ENCODE data around the gene NCF4. TPM values are rescaled to one million over a fixed set of nuclear protein-coding genes. Genes with fewer than 3 reads are reported as not detected.

The NCF4 gene
- total and polyA plus RNA-seq, 2 of the 4 experiments (the other 2 are of a cell fraction), result not detected

- TF ChIP-seq POLR2A (IDR thresholded peaks at IDR 0.05; ENCODE audit: low read depth, low read length), result no peak
Observed at GRCh38 chr22:36864454-36865215, 3.8 kb downstream of the NCF4 start (continued).

GRCh38 chr22:36865346-36865745 lies 4.5 kb downstream of the NCF4 start:
- Histone ChIP-seq H3K4me3 (ENCODE audit: insufficient read depth, low read depth, low read length) (no peak overlapping the region), H2AK5ac (ENCODE audit: low read depth, low read length) (no peak overlapping the region), H3K4me1 (ENCODE audit: control insufficient read depth, insufficient read depth, low read length) (no peaks in the 10 kb centered on the region), H2AK9ac (replicated peaks; ENCODE audit: low read depth, low read length, poor library complexity) (no peak overlapping the region), H2BK5ac (ENCODE audit: low read depth, low read length, poor library complexity, severe bottlenecking) (no peak overlapping the region), H3K36me3 (ENCODE audit: control insufficient read depth, insufficient read depth, low read length) (no peaks in the 10 kb centered on the region), H3K18ac (ENCODE audit: low read depth, low read length) (no peak overlapping the region), H3K4ac (ENCODE audit: low read depth, low read length) (no peak overlapping the region), H3K9ac (ENCODE audit: low read depth, low read length) (no peak overlapping the region), H4K20me1 (ENCODE audit: insufficient read depth, low read length) (no peaks in the 10 kb centered on the region; the same call in 1 of the 2 replicates), H2AFZ (replicated peaks; ENCODE audit: low read length, poor library complexity) (no peak overlapping the region), H3K9me3 (ENCODE audit: control insufficient read depth, insufficient read depth, low read length) (no peaks in the 10 kb centered on the region), H3K9me1 (ENCODE audit: insufficient read depth, low read length) (no peaks in the 10 kb centered on the region), H3K14ac (replicated peaks; ENCODE audit: low read depth, low read length) (no peak overlapping the region), H4K91ac (ENCODE audit: insufficient read depth, low read depth, low read length) (no peak overlapping the region), H4K8ac (ENCODE audit: low read depth in 2 of 2, low read length in 2 of 2) (no peak overlapping the region), H3K56ac (ENCODE audit: extremely low read depth, insufficient read depth, low read length) (no peak overlapping the region), H3K27ac (ENCODE audit: insufficient read depth, low read length) (no peak overlapping the region), H3K27me3 (ENCODE audit: control insufficient read depth, insufficient read depth, low read length) (peaks cover 17% of the 10 kb centered on the region; the same call in 1 of the 2 replicates), H2BK120ac (ENCODE audit: low read depth, low read length) (no peak overlapping the region), H4K5ac (ENCODE audit: low read depth, low read length) (no peak overlapping the region), H2BK20ac (ENCODE audit: low read depth, low read length) (no peak overlapping the region), H2BK15ac (ENCODE audit: low read depth, low read length) (no peak overlapping the region), H3K79me1 (ENCODE audit: low read depth in 1 of 2, low read length in 2 of 2) (no peaks in the 10 kb centered on the region), H3K4me2 (ENCODE audit: low read depth, low read length) (no peak overlapping the region), H3K23ac (ENCODE audit: low read depth, low read length) (no peak overlapping the region)
- dilution Hi-C loops (cut with HindIII; ENCODE audit: low sequenced_read_pairs, unreplicated experiment), result no loop called here
- BruUV-seq (replicated peaks), result no TSS peak
- in situ Hi-C loops (cut with MboI; ENCODE audit: low sequenced_read_pairs), result no loop called here
- ChIA-PET POLR2A (ENCODE audit: unreplicated experiment) (no interaction called here), CTCF (interaction anchor here (1.4 to 2.6 kb wide), 2 partner anchors 8 to 10 kb away, joined by 4 to 11 read pairs; no protein-coding TSS in a partner anchor)
- no peak for DNase-seq
- 37% methylated on average over 2 of the region's 13 CpGs; no CpG with 5 or more reads in 1 of the 2 experiments for WGBS, 2 experiments (ENCODE audit: extremely low coverage in 2 of 2, insufficient read length in 1 of 2)
- no peak for ATAC-seq (ENCODE audit: low read depth)
- intact Hi-C loops (cut with micrococcal nuclease), result no loop called here
- TF ChIP-seq CHD1 (IDR thresholded peaks at IDR 0.05; ENCODE audit: low read depth, low read length), result no peak
- TF ChIP-seq RCOR1 (IDR thresholded peaks at IDR 0.05; ENCODE audit: insufficient replicate concordance, low read length), result no peak
- no peak for TF ChIP-seq ELK1 (IDR thresholded peaks at IDR 0.05; ENCODE audit: borderline replicate concordance, low read depth, low read length)
- TF ChIP-seq, protein P1, sequence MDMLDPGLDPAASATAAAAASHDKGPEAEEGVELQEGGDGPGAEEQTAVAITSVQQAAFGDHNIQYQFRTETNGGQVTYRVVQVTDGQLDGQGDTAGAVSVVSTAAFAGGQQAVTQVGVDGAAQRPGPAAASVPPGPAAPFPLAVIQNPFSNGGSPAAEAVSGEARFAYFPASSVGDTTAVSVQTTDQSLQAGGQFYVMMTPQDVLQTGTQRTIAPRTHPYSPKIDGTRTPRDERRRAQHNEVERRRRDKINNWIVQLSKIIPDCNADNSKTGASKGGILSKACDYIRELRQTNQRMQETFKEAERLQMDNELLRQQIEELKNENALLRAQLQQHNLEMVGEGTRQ (IDR thresholded peaks at IDR 0.05; ENCODE audit: low read depth, low read length), result no peak
- no peak for TF ChIP-seq SMC3 (IDR thresholded peaks at IDR 0.05; ENCODE audit: low read depth, low read length)
- TF ChIP-seq MAFK (IDR thresholded peaks at IDR 0.05; ENCODE audit: low read depth, low read length), result no peak
- no peak for TF ChIP-seq NFE2L2 (IDR thresholded peaks at IDR 0.05; ENCODE audit: low read depth, low read length)
- TF ChIP-seq RFX5 (IDR thresholded peaks at IDR 0.05; ENCODE audit: low read depth, low read length), result no peak
- TF ChIP-seq MAZ (IDR thresholded peaks at IDR 0.05; ENCODE audit: borderline replicate concordance, low read depth, low read length), result no peak
- TF ChIP-seq POLR2A (IDR thresholded peaks at IDR 0.05; ENCODE audit: low read depth, low read length), result no peak
- no peak for TF ChIP-seq MXI1 (IDR thresholded peaks at IDR 0.05; ENCODE audit: borderline replicate concordance, low read depth, low read length)
- TF ChIP-seq BHLHE40 (IDR thresholded peaks at IDR 0.05; ENCODE audit: low read depth, low read length), result no peak
- TF ChIP-seq, protein P2, sequence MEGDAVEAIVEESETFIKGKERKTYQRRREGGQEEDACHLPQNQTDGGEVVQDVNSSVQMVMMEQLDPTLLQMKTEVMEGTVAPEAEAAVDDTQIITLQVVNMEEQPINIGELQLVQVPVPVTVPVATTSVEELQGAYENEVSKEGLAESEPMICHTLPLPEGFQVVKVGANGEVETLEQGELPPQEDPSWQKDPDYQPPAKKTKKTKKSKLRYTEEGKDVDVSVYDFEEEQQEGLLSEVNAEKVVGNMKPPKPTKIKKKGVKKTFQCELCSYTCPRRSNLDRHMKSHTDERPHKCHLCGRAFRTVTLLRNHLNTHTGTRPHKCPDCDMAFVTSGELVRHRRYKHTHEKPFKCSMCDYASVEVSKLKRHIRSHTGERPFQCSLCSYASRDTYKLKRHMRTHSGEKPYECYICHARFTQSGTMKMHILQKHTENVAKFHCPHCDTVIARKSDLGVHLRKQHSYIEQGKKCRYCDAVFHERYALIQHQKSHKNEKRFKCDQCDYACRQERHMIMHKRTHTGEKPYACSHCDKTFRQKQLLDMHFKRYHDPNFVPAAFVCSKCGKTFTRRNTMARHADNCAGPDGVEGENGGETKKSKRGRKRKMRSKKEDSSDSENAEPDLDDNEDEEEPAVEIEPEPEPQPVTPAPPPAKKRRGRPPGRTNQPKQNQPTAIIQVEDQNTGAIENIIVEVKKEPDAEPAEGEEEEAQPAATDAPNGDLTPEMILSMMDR (conservative IDR thresholded peaks at IDR 0.05; ENCODE audit: low read depth, low read length), result no peak

Measured in IMR-90 (cell line).